Endothelial cell of umbilical vein (primary cell): ENCODE results near the gene HIVEP3. TPM values are rescaled to one million over a fixed set of nuclear protein-coding genes. Genes with fewer than 3 reads are reported as not detected.

ENCODE experiments used
- BruUV-seq: library from RNA; stranded (reverse); fragments of 400-500 nt; replicated peaks from 2 replicates; lab custom pipeline; 2021; lab: Mats Ljungman, UMichigan
- CTCF ChIA-PET: fragments of 300-600, 350-600 bp; sonication (Branson Sonifier 250); formaldehyde crosslinking; loops from one replicate; lab custom pipeline; 2021; ENCODE audit warnings: antibody characterized with exemption, inconsistent platforms; lab: Charles Lee
- POLR2A ChIA-PET: fragments of 300-600, 350-600 bp; sonication (Branson Sonifier 250); formaldehyde crosslinking; loops from one replicate; lab custom pipeline; 2021; ENCODE audit warnings: antibody characterized with exemption, inconsistent platforms; lab: Charles Lee
- DNase-seq: peaks from one replicate; pipeline ENCODE4 v3.0.0-alpha.2; 2011; ENCODE audit warnings: low read depth, low spot score
- FAIRE-seq: peaks from 2 replicates; lab custom pipeline; 2011; peaks lifted over from hg19 to GRCh38; lab: Jason Lieb, UNC
- H2AFZ ChIP-seq: 2 replicates; pipeline ENCODE4 v1.6.0; 2012; ENCODE audit warnings: low read depth, low read length, control low read depth, inconsistent platforms
- H3K27ac ChIP-seq: 2 replicates; pipeline ENCODE4 v1.5.1; 2011; ENCODE audit warnings: low read depth, mild to moderate bottlenecking, control low read depth, low read length, moderate library complexity; ENCODE audit not compliant: insufficient read depth
- H3K27me3 ChIP-seq, 2 experiments: 2 replicates each; pipeline versions ENCODE4 v1.6.0 to v1.6.1; 2011; ENCODE audit warnings: low read length in 2 of 2, mixed read lengths in 1 of 2; ENCODE audit not compliant: control insufficient read depth in 2 of 2, insufficient read depth in 2 of 2
- H3K36me3 ChIP-seq, 2 experiments: 2 replicates in 1 of 2; 3 replicates in 1 of 2; pipeline ENCODE4 v1.5.1; 2011; ENCODE audit warnings: low read length in 2 of 2, mild to moderate bottlenecking in 1 of 2, moderate library complexity in 1 of 2; ENCODE audit not compliant: control insufficient read depth in 2 of 2, insufficient read depth in 2 of 2; ENCODE audit errors: extremely low read depth in 1 of 2
- H3K4me1 ChIP-seq: 3 replicates; pipeline ENCODE4 v1.5.1; 2011; ENCODE audit warnings: mild to moderate bottlenecking, low read length; ENCODE audit not compliant: control insufficient read depth, insufficient read depth; ENCODE audit errors: extremely low read depth
- H3K4me2 ChIP-seq: 2 replicates; pipeline ENCODE4 v1.6.1; 2011; ENCODE audit warnings: low read length, control low read depth, mixed read lengths; ENCODE audit not compliant: insufficient read depth
- H3K4me3 ChIP-seq, 3 experiments: fragments of 200-600 bp in 1 of 3; sonication (generic), shearing (Covaris generic) in 1 of 3; replicated peaks in 1 of 3; 2 replicates each; pipeline ENCODE4 v1.5.1; 2011 to 2016; ENCODE audit warnings: control low read depth in 3 of 3, low read length in 3 of 3, mild to moderate bottlenecking in 2 of 3, inconsistent platforms in 1 of 3, low read depth in 1 of 3, moderate library complexity in 1 of 3; ENCODE audit not compliant: insufficient read depth in 1 of 3
- H3K79me2 ChIP-seq: 2 replicates; pipeline ENCODE4 v1.6.0; 2012; ENCODE audit warnings: low read length, inconsistent platforms; ENCODE audit not compliant: control insufficient read depth, insufficient read depth
- H3K9ac ChIP-seq: replicated peaks from 2 replicates; pipeline ENCODE3; 2011; ENCODE audit warnings: low read length, control low read depth; ENCODE audit not compliant: insufficient read depth; ENCODE audit errors: extremely low read depth
- H3K9me1 ChIP-seq: replicated peaks from 3 replicates; pipeline ENCODE4 v1.6.0; 2011; ENCODE audit warnings: mild to moderate bottlenecking, low read length; ENCODE audit not compliant: control insufficient read depth, insufficient read depth; ENCODE audit errors: extremely low read depth
- H3K9me3 ChIP-seq: replicated peaks from 2 replicates; pipeline ENCODE4 v1.5.1; 2012; ENCODE audit warnings: low read length, inconsistent platforms; ENCODE audit not compliant: control insufficient read depth, insufficient read depth
- H4K20me1 ChIP-seq: replicated peaks from 2 replicates; pipeline ENCODE3; 2011; ENCODE audit warnings: mild to moderate bottlenecking, low read length; ENCODE audit not compliant: control insufficient read depth, insufficient read depth; ENCODE audit errors: extremely low read depth
- EZH2 ChIP-seq: IDR thresholded peaks from 2 replicates; pipeline ENCODE4 v1.6.1; 2012; ENCODE audit warnings: borderline replicate concordance, low read depth, mild to moderate bottlenecking, moderate library complexity, low read length, inconsistent platforms; ENCODE audit not compliant: severe bottlenecking
- FOS ChIP-seq: IDR thresholded peaks from 2 replicates; pipeline ENCODE4 v1.6.1; 2011; ENCODE audit warnings: mild to moderate bottlenecking, low read length, moderate library complexity, borderline replicate concordance; ENCODE audit not compliant: insufficient read depth
- GATA2 ChIP-seq: IDR thresholded peaks from 2 replicates; pipeline ENCODE4 v1.7.0; 2011; ENCODE audit warnings: low read depth, mild to moderate bottlenecking, moderate library complexity, mixed read lengths, low read length; ENCODE audit not compliant: insufficient read length, insufficient read depth
- JUN ChIP-seq: IDR thresholded peaks from 2 replicates; pipeline ENCODE4 v1.6.1; 2011; ENCODE audit warnings: borderline replicate concordance, low read depth; ENCODE audit not compliant: insufficient read length, insufficient read depth
- MYC ChIP-seq: IDR thresholded peaks from one replicate; pipeline ENCODE4 v1.6.1; 2011; ENCODE audit warnings: mild to moderate bottlenecking, low read depth, low read length
- POLR2A ChIP-seq: IDR thresholded peaks from 2 replicates; pipeline ENCODE4 v1.6.1; 2012; ENCODE audit warnings: low read depth, mild to moderate bottlenecking, control low read depth, low read length
- POLR2AphosphoS5 ChIP-seq: IDR thresholded peaks from 2 replicates; pipeline ENCODE4 v1.6.1; 2012; ENCODE audit warnings: low read depth, mild to moderate bottlenecking, control low read depth, low read length, moderate library complexity; ENCODE audit not compliant: insufficient read depth
- dilution Hi-C: fragments of 300-500 bp; cut with MboI; formaldehyde crosslinking; loops from one replicate; pipeline ENCODE4 v1.15.0; 2019; ENCODE audit warnings: low sequenced_read_pairs; ENCODE audit not compliant: extremely low pct_ligation_motif_present
- intact Hi-C: fragments of 100-400 bp; cut with micrococcal nuclease; formaldehyde crosslinking; loops from one replicate; pipeline ENCODE4 v1.10.0; 2022
- polyA plus RNA-seq, 4 experiments: library from polyadenylated mRNA; depleted of rRNA in 3 of 4; stranded (reverse) in 3 of 4; unstranded in 1 of 4; fragments of >200 nt; gene quantifications; 2 replicates each; pipeline versions ENCODE4 v1.2.1 to v1.2.3, GENCODE V29; 2011 to 2012; ENCODE audit warnings: missing spikeins in 1 of 4
- total RNA-seq: library from RNA; stranded (reverse); gene quantifications from 2 replicates; pipeline ENCODE4 v1.2.3, GENCODE V29; 2021
- TF ChIP-seq, protein P1 (sequence below), 2 donors: IDR thresholded peaks; 1 replicate in 1 of 2; 2 replicates in 1 of 2; pipeline ENCODE4 v1.5.1; 2011; ENCODE audit warnings: low read length in 2 of 2, mild to moderate bottlenecking in 2 of 2, moderate library complexity in 2 of 2, control low read depth in 1 of 2, inconsistent platforms in 1 of 2, low read depth in 1 of 2; ENCODE audit not compliant: insufficient read depth in 1 of 2; ENCODE audit errors: extremely low read depth in 1 of 2
- TF ChIP-seq, protein P2 (sequence below): IDR thresholded peaks from 2 replicates; pipeline ENCODE4 v1.6.1; 2011; ENCODE audit not compliant: insufficient read depth, insufficient read length

Gene HIVEP3
- total and polyA plus RNA-seq, 2 donors (not counting 3 experiments of a cell fraction or from before 2014, with no cell fraction given), result 3.4 to 4.0 TPM

DNA sequence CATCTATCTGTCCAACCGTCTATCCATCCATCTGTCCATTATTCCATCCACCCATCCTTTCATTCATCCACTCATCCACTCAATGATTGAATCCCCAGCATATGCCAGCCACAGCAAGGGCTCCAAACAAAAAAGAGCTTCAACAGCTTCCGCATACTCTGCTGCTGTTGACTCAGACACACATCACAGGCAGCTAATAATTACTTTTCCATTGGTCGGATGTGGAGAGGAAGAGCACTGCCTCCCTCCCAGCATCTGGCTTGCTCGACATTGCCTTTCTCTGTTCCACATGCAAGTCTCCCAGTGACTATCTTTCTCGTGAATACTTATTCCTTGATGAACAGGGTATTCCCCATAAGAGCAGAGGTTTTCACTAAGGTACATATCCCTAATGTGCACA is 176.5 kb downstream of the HIVEP3 start:
- dilution Hi-C loops, result no loop called here
- no peaks in the 10 kb centered on the region for H3K79me2 ChIP-seq
- TF ChIP-seq JUN (no peak), FOS (no peak), GATA2 (no peak), POLR2AphosphoS5 (no peak), MYC (no peak), EZH2 (no peak), POLR2A (no peak)
- TF ChIP-seq, protein P1, sequence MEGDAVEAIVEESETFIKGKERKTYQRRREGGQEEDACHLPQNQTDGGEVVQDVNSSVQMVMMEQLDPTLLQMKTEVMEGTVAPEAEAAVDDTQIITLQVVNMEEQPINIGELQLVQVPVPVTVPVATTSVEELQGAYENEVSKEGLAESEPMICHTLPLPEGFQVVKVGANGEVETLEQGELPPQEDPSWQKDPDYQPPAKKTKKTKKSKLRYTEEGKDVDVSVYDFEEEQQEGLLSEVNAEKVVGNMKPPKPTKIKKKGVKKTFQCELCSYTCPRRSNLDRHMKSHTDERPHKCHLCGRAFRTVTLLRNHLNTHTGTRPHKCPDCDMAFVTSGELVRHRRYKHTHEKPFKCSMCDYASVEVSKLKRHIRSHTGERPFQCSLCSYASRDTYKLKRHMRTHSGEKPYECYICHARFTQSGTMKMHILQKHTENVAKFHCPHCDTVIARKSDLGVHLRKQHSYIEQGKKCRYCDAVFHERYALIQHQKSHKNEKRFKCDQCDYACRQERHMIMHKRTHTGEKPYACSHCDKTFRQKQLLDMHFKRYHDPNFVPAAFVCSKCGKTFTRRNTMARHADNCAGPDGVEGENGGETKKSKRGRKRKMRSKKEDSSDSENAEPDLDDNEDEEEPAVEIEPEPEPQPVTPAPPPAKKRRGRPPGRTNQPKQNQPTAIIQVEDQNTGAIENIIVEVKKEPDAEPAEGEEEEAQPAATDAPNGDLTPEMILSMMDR (IDR thresholded peaks at IDR 0.05; ENCODE audit: extremely low read depth in 1 of 2, insufficient read depth in 1 of 2, low read depth in 1 of 2, low read length in 2 of 2), result no peak
- TF ChIP-seq, protein P2, sequence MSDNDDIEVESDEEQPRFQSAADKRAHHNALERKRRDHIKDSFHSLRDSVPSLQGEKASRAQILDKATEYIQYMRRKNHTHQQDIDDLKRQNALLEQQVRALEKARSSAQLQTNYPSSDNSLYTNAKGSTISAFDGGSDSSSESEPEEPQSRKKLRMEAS, result no peak
- H3K4me3 ChIP-seq, result no peak overlapping the region
- no peak overlapping the region for H3K9ac ChIP-seq
- no peaks in the 10 kb centered on the region for H3K27me3 ChIP-seq
- ChIA-PET POLR2A (no interaction called here), CTCF (interaction anchor here (0.9 to 1.4 kb wide), 3 partner anchors 9 to 70 kb away, joined by 3 to 4 read pairs (median 3); no protein-coding TSS in a partner anchor)
- peak; percentile 27 for DNase-seq
- no peak overlapping the region for H2AFZ ChIP-seq
- H3K9me3 ChIP-seq, result no peaks in the 10 kb centered on the region
- no TSS peak for BruUV-seq
- no peaks in the 10 kb centered on the region for H3K9me1 ChIP-seq
- H3K27ac ChIP-seq, result no peak overlapping the region
- no peak overlapping the region for H3K4me2 ChIP-seq
- intact Hi-C loops, result no loop called here
- H3K36me3 ChIP-seq, result no peaks in the 10 kb centered on the region
- FAIRE-seq, result peak; percentile 46
- H4K20me1 ChIP-seq, result no peaks in the 10 kb centered on the region
- peaks cover 7% of the 10 kb centered on the region for H3K4me1 ChIP-seq
